Stimulated activated CD4-positive, alpha-beta T cell treated with anti-CD3 and anti-CD28 coated beads, Interleukin-2, amount 100 ng/mL, for 24 hours (primary cell): ENCODE results near the gene ATP11C.
"Not testable (repeated sequence)": the region's sequence is repeated elsewhere in the genome, so short reads cannot be mapped to it uniquely, and the experiment has no call there.

Experiments used
- DNase-seq, 2 donors: peaks; one replicate each; pipeline ENCODE4 v3.0.0-alpha.2; 2020

Gene ATP11C

DNA sequence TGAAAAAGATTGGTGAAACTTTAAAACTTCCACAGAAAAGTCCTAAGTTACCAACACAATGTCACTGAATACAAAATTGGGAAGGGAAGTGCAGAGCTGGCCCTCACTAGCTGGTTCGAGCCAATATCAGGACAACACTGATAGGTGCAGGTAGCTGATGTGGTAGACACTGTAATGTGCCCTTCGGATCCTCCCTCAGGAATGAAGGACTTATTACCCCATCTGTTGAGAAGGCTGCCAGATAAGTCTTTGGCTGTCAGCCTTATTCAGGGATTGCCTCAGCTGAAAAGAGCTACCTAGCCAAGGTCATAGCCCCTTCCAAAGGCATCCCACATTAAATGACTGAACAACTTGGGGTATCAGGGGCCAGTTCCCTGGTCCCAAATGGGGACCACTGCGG is 230.2 kb downstream of the ATP11C start:
- DNase-seq = no peak

GRCh38 chrX:139692908-139693307 is 239.9 kb downstream of the ATP11C start:
- DNase-seq = no peak

DNA sequence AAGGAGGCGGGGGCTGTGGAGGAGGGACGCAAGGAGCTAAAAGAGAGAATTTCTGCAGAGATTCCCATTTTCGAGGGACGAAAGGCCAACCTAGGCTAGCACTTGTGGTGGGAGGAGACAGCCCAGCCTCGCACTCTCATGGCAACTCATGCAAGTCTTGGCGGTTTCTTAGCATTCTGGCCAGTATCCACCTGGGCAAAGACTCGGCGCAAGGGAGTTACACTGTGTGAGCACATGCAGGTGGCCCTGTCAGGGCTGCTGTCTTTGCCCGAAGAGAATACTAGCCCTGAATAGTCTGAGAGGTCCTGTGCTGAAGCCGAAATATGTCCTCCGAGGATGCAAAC is 240.4 kb downstream of the ATP11C start:
- no peak for DNase-seq

GRCh38 chrX:139691843-139692505 is 240.9 kb downstream of the ATP11C start:
- DNase-seq = no peak

DNA sequence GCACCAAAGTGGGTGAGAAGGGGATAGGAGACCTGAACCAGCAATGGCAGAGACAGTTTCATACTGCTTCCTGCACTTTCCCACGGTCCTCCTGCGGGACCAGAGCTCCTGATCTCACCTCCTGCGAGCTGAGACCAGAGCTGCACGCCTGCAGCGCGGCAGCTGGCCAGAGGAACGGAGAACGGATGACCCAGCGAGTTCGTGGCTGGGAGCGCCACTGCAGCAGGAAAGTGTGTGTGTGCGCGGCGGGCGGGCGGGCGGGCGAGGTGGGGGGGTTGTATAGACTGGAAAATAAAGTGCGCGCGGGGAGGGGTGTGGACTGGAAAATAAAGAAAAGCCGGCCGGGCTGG is 241.4 kb downstream of the ATP11C start:
- no peak for DNase-seq

GRCh38 chrX:139685175-139685574 is 247.7 kb downstream of the ATP11C start:
- DNase-seq = not testable (repeated sequence)

GRCh38 chrX:139680356-139680755 is 252.5 kb downstream of the ATP11C start:
- DNase-seq = no peak
